ENCODE data around the gene TWSG1.
"Not testable (repeated sequence)": the region's sequence is repeated elsewhere in the genome, so short reads cannot be mapped to it uniquely, and the experiment has no call there.

TWSG1 gene

GRCh38 chr18:9336827-9337226 is 2.3 kb downstream of the TWSG1 start:
- no peak for DNase-seq

- DNase-seq, result no peak
Measured at GRCh38 chr18:9337873-9338272, 3.3 kb downstream of the TWSG1 start.

- DNase-seq, result no peak
Measured at GRCh38 chr18:9340472-9340871, 5.9 kb downstream of the TWSG1 start.

GRCh38 chr18:9343577-9343976 is 9.0 kb downstream of the TWSG1 start:
- no peak for DNase-seq

GRCh38 chr18:9346775-9347174 is 12.2 kb downstream of the TWSG1 start:
- DNase-seq, result no peak

GRCh38 chr18:9348079-9348671 is 13.6 kb downstream of the TWSG1 start:
- DNase-seq, result no peak

- DNase-seq, result no peak
Measured at GRCh38 chr18:9348766-9349165, 14.2 kb downstream of the TWSG1 start.

- no peak for DNase-seq
Measured at GRCh38 chr18:9353596-9353995, 19.0 kb downstream of the TWSG1 start.

- DNase-seq, result no peak
Measured at GRCh38 chr18:9354256-9354655, 19.7 kb downstream of the TWSG1 start.

GRCh38 chr18:9356976-9357375 is 22.4 kb downstream of the TWSG1 start:
- no peak for DNase-seq

- DNase-seq, result no peak
Measured at GRCh38 chr18:9359796-9360195, 25.2 kb downstream of the TWSG1 start.

GRCh38 chr18:9361191-9361590 is 26.6 kb downstream of the TWSG1 start:
- no peak for DNase-seq

- DNase-seq, result no peak
Measured at GRCh38 chr18:9362869-9363268, 28.3 kb downstream of the TWSG1 start.

- DNase-seq, result no peak
Measured at GRCh38 chr18:9364242-9364641, 29.7 kb downstream of the TWSG1 start.

GRCh38 chr18:9365406-9365805 is 30.8 kb downstream of the TWSG1 start:
- no peak for DNase-seq

- no peak for DNase-seq
Measured at GRCh38 chr18:9366126-9366714, 31.6 kb downstream of the TWSG1 start.

GRCh38 chr18:9373254-9373653 is 38.7 kb downstream of the TWSG1 start:
- not testable (repeated sequence) for DNase-seq

- no peak for DNase-seq
Measured at GRCh38 chr18:9379118-9379517, 44.5 kb downstream of the TWSG1 start.

- DNase-seq, result no peak
Measured at GRCh38 chr18:9380101-9380500, 45.5 kb downstream of the TWSG1 start.

- DNase-seq, result peak; percentile 74 to 92
Measured at GRCh38 chr18:9380621-9381395, 46.2 kb downstream of the TWSG1 start.

GRCh38 chr18:9386879-9387278 is 52.3 kb downstream of the TWSG1 start:
- DNase-seq, result no peak

- DNase-seq, result no peak
Measured at GRCh38 chr18:9387891-9388290, 53.3 kb downstream of the TWSG1 start.

GRCh38 chr18:9389706-9390105 is 55.1 kb downstream of the TWSG1 start:
- DNase-seq, result no peak

GRCh38 chr18:9392726-9393125 is 58.2 kb downstream of the TWSG1 start:
- no peak for DNase-seq

All from NCI-H446 (cell line).